Thoracic aorta (tissue), 2 donors: ENCODE measurements around the gene CFTR. TPM values are rescaled to one million over a fixed set of nuclear protein-coding genes. Genes with fewer than 3 reads are reported as not detected.

ENCODE experiments used
- ATAC-seq: fragments of 150-250 bp; one replicate; pipeline ENCODE4 v1.8.0; 2017; ENCODE audit warnings: low read depth; ENCODE audit not compliant: insufficient number of reproducible peaks, low FRiP score
- DNase-seq: peaks from one replicate; pipeline ENCODE4 v3.0.0-alpha.2; 2020; ENCODE audit warnings: low spot score
- H3K27ac ChIP-seq, 2 donors: fragments of 200-600 bp; sonication (generic); 1 replicate in 1 of 2; 2 replicates in 1 of 2; pipeline ENCODE4 v1.5.1; 2016; ENCODE audit warnings: mild to moderate bottlenecking in 2 of 2, moderate library complexity in 2 of 2
- H3K27me3 ChIP-seq: fragments of 200-600 bp; sonication (generic); replicated peaks from 2 replicates; pipeline ENCODE4 v1.6.0; 2016; ENCODE audit warnings: mild to moderate bottlenecking; ENCODE audit not compliant: insufficient read depth
- H3K36me3 ChIP-seq: fragments of 200-600 bp; sonication (generic); one replicate; pipeline ENCODE4 v1.5.1; 2016
- H3K4me1 ChIP-seq, 2 donors: fragments of 200-600 bp; sonication (generic); 1 replicate in 1 of 2; 2 replicates in 1 of 2; pipeline versions ENCODE4 v1.5.1 to v1.6.0; 2016; ENCODE audit warnings: low read depth in 2 of 2, mild to moderate bottlenecking in 1 of 2; ENCODE audit not compliant: control insufficient read depth in 1 of 2
- H3K4me3 ChIP-seq: fragments of 200-600 bp; sonication (generic); 2 replicates; pipeline ENCODE4 v1.5.1; 2016; ENCODE audit warnings: mild to moderate bottlenecking
- H3K9me3 ChIP-seq: fragments of 200-600 bp; sonication (generic); 2 replicates; pipeline ENCODE4 v1.5.1; 2016
- total RNA-seq, 2 donors: library from RNA; depleted of rRNA; stranded (reverse); fragments of >200 nt; gene quantifications; one replicate each; pipeline versions ENCODE4 v1.1.0 to v1.2.3, GENCODE V29; 2016
- TF ChIP-seq, protein P1 (sequence below): fragments of 200-600 bp; sonication (generic); IDR thresholded peaks from one replicate; pipeline ENCODE4 v1.5.1; 2019; ENCODE audit warnings: antibody characterized with exemption

The CFTR gene
- total RNA-seq, 2 donors from 2014 or later = 0.68 TPM; not detected in 1

DNA sequence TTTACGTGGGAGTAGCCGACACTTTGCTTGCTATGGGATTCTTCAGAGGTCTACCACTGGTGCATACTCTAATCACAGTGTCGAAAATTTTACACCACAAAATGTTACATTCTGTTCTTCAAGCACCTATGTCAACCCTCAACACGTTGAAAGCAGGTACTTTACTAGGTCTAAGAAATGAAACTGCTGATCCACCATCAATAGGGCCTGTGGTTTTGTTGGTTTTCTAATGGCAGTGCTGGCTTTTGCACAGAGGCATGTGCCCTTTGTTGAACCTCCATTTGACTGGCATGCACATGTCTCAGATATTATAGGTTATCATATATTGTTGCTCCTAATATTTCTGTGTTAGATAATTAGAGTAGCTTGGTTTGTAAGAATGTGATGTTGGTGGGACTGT lies 123.8 kb downstream of the CFTR start:
- no peak overlapping the region for H3K4me3 ChIP-seq
- no peaks in the 10 kb centered on the region for H3K36me3 ChIP-seq
- no peaks in the 10 kb centered on the region for H3K27me3 ChIP-seq
- no peak overlapping the region for H3K27ac ChIP-seq
- TF ChIP-seq, protein P1, sequence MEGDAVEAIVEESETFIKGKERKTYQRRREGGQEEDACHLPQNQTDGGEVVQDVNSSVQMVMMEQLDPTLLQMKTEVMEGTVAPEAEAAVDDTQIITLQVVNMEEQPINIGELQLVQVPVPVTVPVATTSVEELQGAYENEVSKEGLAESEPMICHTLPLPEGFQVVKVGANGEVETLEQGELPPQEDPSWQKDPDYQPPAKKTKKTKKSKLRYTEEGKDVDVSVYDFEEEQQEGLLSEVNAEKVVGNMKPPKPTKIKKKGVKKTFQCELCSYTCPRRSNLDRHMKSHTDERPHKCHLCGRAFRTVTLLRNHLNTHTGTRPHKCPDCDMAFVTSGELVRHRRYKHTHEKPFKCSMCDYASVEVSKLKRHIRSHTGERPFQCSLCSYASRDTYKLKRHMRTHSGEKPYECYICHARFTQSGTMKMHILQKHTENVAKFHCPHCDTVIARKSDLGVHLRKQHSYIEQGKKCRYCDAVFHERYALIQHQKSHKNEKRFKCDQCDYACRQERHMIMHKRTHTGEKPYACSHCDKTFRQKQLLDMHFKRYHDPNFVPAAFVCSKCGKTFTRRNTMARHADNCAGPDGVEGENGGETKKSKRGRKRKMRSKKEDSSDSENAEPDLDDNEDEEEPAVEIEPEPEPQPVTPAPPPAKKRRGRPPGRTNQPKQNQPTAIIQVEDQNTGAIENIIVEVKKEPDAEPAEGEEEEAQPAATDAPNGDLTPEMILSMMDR = no peak
- H3K4me1 ChIP-seq = no peaks in the 10 kb centered on the region
- ATAC-seq (no peak), DNase-seq (no peak)
- no peaks in the 10 kb centered on the region for H3K9me3 ChIP-seq

DNA sequence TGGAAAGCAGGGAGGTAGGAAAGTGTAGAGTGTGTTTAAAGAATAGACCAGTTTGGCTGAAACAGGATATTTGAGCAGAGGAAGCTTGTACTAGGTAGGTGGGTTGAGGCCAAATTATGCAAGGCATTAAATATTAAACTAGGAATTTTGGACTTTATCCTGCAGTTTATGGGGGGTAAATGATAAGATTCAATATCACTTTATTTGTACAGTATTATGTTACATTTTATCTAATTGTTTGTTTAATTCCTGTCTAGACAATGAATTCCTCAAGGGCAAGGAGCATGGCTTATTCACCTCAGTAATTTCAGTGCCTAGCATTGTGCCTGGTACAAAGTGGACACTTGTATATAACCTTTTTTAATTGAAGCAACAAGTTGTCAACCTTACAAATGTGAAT lies 125.9 kb downstream of the CFTR start:
- Histone ChIP-seq H3K27ac (no peak overlapping the region), H3K9me3 (no peaks in the 10 kb centered on the region), H3K4me3 (no peak overlapping the region), H3K4me1 (no peaks in the 10 kb centered on the region), H3K36me3 (no peaks in the 10 kb centered on the region), H3K27me3 (no peaks in the 10 kb centered on the region)
- ATAC-seq = no peak
- TF ChIP-seq, protein P1 = no peak
- no peak for DNase-seq

DNA sequence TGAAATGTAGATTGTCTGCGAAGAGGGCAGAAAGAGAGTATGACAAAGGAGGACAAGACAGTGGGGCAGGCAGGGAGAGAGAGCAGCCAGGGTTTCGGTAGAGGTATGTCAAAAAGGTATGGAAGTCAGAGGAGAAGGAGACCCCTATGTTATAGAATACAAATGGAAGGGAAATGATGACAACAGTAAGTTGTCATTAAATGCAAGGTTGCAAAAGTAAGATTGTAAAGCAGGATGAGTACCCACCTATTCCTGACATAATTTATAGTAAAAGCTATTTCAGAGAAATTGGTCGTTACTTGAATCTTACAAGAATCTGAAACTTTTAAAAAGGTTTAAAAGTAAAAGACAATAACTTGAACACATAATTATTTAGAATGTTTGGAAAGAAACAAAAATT lies 126.3 kb downstream of the CFTR start:
- Histone ChIP-seq H3K27ac (no peak overlapping the region), H3K36me3 (no peaks in the 10 kb centered on the region), H3K27me3 (no peaks in the 10 kb centered on the region), H3K4me3 (no peak overlapping the region), H3K4me1 (no peaks in the 10 kb centered on the region), H3K9me3 (no peaks in the 10 kb centered on the region)
- no peak for ATAC-seq
- DNase-seq = no peak
- TF ChIP-seq, protein P1 = no peak

DNA sequence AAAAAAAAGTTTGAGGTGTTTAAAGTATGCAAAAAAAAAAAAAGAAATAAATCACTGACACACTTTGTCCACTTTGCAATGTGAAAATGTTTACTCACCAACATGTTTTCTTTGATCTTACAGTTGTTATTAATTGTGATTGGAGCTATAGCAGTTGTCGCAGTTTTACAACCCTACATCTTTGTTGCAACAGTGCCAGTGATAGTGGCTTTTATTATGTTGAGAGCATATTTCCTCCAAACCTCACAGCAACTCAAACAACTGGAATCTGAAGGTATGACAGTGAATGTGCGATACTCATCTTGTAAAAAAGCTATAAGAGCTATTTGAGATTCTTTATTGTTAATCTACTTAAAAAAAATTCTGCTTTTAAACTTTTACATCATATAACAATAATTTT lies 130.6 kb downstream of the CFTR start:
- DNase-seq (no peak), ATAC-seq (no peak)
- no peaks in the 10 kb centered on the region for H3K9me3 ChIP-seq
- TF ChIP-seq, protein P1 = no peak
- H3K27ac ChIP-seq = no peak overlapping the region
- no peaks in the 10 kb centered on the region for H3K27me3 ChIP-seq
- no peaks in the 10 kb centered on the region for H3K4me1 ChIP-seq
- no peak overlapping the region for H3K4me3 ChIP-seq
- H3K36me3 ChIP-seq = no peaks in the 10 kb centered on the region

DNA sequence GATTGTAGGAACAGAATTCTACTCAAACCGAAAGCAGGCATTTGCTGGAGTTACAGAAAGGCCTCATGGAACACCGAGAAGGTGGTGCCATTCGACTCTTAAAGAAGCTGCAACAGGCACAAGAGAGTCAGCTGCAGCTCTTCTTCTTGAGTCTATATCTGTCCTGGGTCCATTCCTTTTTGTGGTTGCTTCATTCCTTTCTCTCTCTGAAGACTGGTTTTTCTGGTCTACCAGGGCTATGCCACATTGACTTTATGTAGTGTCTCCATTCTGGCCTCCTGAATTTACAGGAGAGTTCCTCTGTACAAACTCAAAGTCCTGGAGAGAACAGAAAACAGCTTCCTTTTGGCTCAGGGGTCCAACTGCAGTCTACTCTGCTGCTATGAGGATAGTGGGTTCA lies 132.8 kb downstream of the CFTR start:
- no peak for DNase-seq
- Histone ChIP-seq H3K27me3 (no peaks in the 10 kb centered on the region), H3K27ac (no peak overlapping the region), H3K36me3 (no peaks in the 10 kb centered on the region), H3K9me3 (no peaks in the 10 kb centered on the region), H3K4me1 (no peaks in the 10 kb centered on the region), H3K4me3 (no peak overlapping the region)
- ATAC-seq = no peak
- TF ChIP-seq, protein P1 = no peak
